HCT116 (cell line): ENCODE data around the gene ACSL5. TPM values are rescaled to one million over a fixed set of nuclear protein-coding genes. Genes with fewer than 3 reads are reported as not detected.

Experiments used
- ATAC-seq: fragments of 200-7000 bp; cut with Tn5 transposase; 2 replicates; pipeline ENCODE4 v1.9.1; 2020; ENCODE audit warnings: mild to moderate bottlenecking, moderate library complexity
- BruUV-seq: library from RNA; stranded (reverse); fragments of 400-500 nt; replicated peaks from 2 replicates; lab custom pipeline; 2021; lab: Mats Ljungman, UMichigan
- CTCF ChIA-PET: fragments of 300-600 bp; sonication (Branson Sonifier 250); formaldehyde crosslinking; loops from one replicate; lab custom pipeline; 2021; ENCODE audit warnings: antibody characterized with exemption; lab: Charles Lee
- POLR2A ChIA-PET: fragments of 300-600, 350-600 bp; sonication (Branson Sonifier 250); formaldehyde crosslinking; loops from one replicate; lab custom pipeline; 2021; ENCODE audit warnings: antibody characterized with exemption; lab: Charles Lee
- RAD21 ChIA-PET, 2 experiments: fragments of 300-600 bp; sonication (Branson Sonifier 250); formaldehyde crosslinking; loops; one replicate each; lab custom pipeline; 2023; ENCODE audit warnings: low total read pairs in 2 of 2; ENCODE audit not compliant: uncharacterized antibody in 2 of 2, unreplicated experiment in 2 of 2, low non-redundant PET in 1 of 2; lab: Charles Lee
- DNase-seq: peaks from one replicate; pipeline ENCODE4 v3.0.0-alpha.2; 2010; ENCODE audit warnings: low read depth, low spot score
- H2AFZ ChIP-seq: fragments of 200-600 bp; shearing (Covaris generic), sonication (generic); 2 replicates; pipeline ENCODE4 v1.6.1; 2017; ENCODE audit warnings: low read depth, mixed run types, mixed read lengths, antibody characterized with exemption, low read length; ENCODE audit not compliant: poor library complexity, severe bottlenecking
- H3K27ac ChIP-seq: 2 replicates; pipeline ENCODE4 v1.5.1; 2012; ENCODE audit warnings: low read depth, low read length
- H3K27me3 ChIP-seq: fragments of 200-600 bp; sonication (generic); 2 replicates; pipeline ENCODE4 v1.6.1; 2016; ENCODE audit warnings: mixed run types, low read length, mixed read lengths; ENCODE audit not compliant: insufficient read depth
- H3K36me3 ChIP-seq, 2 experiments: fragments of 200-500 bp in 1 of 2; fragments of 200-600 bp in 1 of 2; sonication (Bioruptor generic) in 1 of 2; sonication (generic) in 1 of 2; 2 replicates each; pipeline versions ENCODE4 v1.5.1 to v1.6.1; 2014 to 2016; ENCODE audit warnings: low read length in 2 of 2, inconsistent platforms in 1 of 2, mixed read lengths in 1 of 2, mixed run types in 1 of 2; ENCODE audit not compliant: insufficient read depth in 2 of 2, control insufficient read depth in 1 of 2
- H3K4me1 ChIP-seq, 2 experiments: fragments of 200-600 bp in 1 of 2; sonication (generic) in 1 of 2; 2 replicates each; pipeline versions ENCODE4 v1.5.1 to v1.6.1; 2012 to 2017; ENCODE audit warnings: low read length in 2 of 2, inconsistent platforms in 1 of 2, mild to moderate bottlenecking in 1 of 2, mixed read lengths in 1 of 2, mixed run types in 1 of 2, moderate library complexity in 1 of 2; ENCODE audit not compliant: insufficient read depth in 2 of 2, control insufficient read depth in 1 of 2
- H3K4me2 ChIP-seq: fragments of 200-600 bp; sonication (generic); 2 replicates; pipeline ENCODE4 v1.6.1; 2017; ENCODE audit warnings: mixed run types, low read length, mixed read lengths
- H3K4me3 ChIP-seq, 2 experiments: fragments of 200-600 bp in 1 of 2; sonication (generic) in 1 of 2; replicated peaks in 1 of 2; 2 replicates each; pipeline ENCODE4 v1.5.1; 2011 to 2016; ENCODE audit warnings: low read length in 2 of 2, control low read depth in 1 of 2, low read depth in 1 of 2, mild to moderate bottlenecking in 1 of 2, mixed read lengths in 1 of 2, mixed run types in 1 of 2
- H3K79me2 ChIP-seq: fragments of 200-600 bp; sonication (generic); 2 replicates; pipeline ENCODE4 v1.6.1; 2017; ENCODE audit warnings: mild to moderate bottlenecking, mixed run types, low read length, moderate library complexity, mixed read lengths; ENCODE audit not compliant: insufficient read depth
- H3K9ac ChIP-seq: fragments of 200-600 bp; sonication (generic); 2 replicates; pipeline ENCODE4 v1.6.1; 2016; ENCODE audit warnings: low read length, mixed read lengths
- H3K9me2 ChIP-seq: fragments of 200-600 bp; sonication (generic), shearing (Covaris generic); 2 replicates; pipeline ENCODE4 v1.6.1; 2017; ENCODE audit warnings: mixed run types, mild to moderate bottlenecking, moderate library complexity; ENCODE audit not compliant: insufficient read depth
- H3K9me3 ChIP-seq, 2 experiments: fragments of 200-500 bp in 1 of 2; fragments of 200-600 bp in 1 of 2; sonication (Bioruptor generic) in 1 of 2; sonication (generic) in 1 of 2; 2 replicates each; pipeline ENCODE4 v1.6.1; 2014 to 2017; ENCODE audit warnings: low read length in 2 of 2, mixed read lengths in 2 of 2, inconsistent platforms in 1 of 2, low read depth in 1 of 2, mild to moderate bottlenecking in 1 of 2, mixed run types in 1 of 2, moderate library complexity in 1 of 2; ENCODE audit not compliant: control insufficient read depth in 1 of 2, insufficient read depth in 1 of 2
- H4K20me1 ChIP-seq: fragments of 200-600 bp; sonication (generic), shearing (Covaris generic); 2 replicates; pipeline ENCODE4 v1.6.1; 2017; ENCODE audit warnings: mixed run types, mild to moderate bottlenecking, moderate library complexity; ENCODE audit not compliant: insufficient read depth
- CBX3 ChIP-seq: IDR thresholded peaks from 2 replicates; pipeline ENCODE4 v1.6.1; 2012; ENCODE audit warnings: low read depth
- EZH2 ChIP-seq: fragments of 200-600 bp; sonication (generic); IDR thresholded peaks from 2 replicates; pipeline ENCODE4 v1.6.1; 2017; ENCODE audit warnings: antibody characterized with exemption, mixed run types
- POLR2AphosphoS5 ChIP-seq: IDR thresholded peaks from 2 replicates; pipeline ENCODE4 v1.6.1; 2011; ENCODE audit warnings: mild to moderate bottlenecking, low read depth, low read length, moderate library complexity
- SIN3A ChIP-seq: IDR thresholded peaks from 2 replicates; pipeline ENCODE4 v1.6.1; 2012; ENCODE audit warnings: low read depth
- intact Hi-C: fragments of 100-400 bp; cut with micrococcal nuclease; formaldehyde crosslinking; loops from 2 replicates; pipeline ENCODE4 v1.10.0; 2022
- total RNA-seq: library from RNA; stranded (reverse); gene quantifications from one replicate; pipeline ENCODE4 v1.2.1, GENCODE V29; 2021; ENCODE audit not compliant: unreplicated experiment
- TF ChIP-seq, protein P1 (sequence below): IDR thresholded peaks from 2 replicates; pipeline ENCODE4 v1.6.1; 2011; ENCODE audit warnings: mild to moderate bottlenecking, low read length, moderate library complexity; ENCODE audit not compliant: insufficient replicate concordance; ENCODE audit errors: extremely low read depth

Gene ACSL5
- total RNA-seq, 1 experiment from 2014 or later: 195 TPM

DNA sequence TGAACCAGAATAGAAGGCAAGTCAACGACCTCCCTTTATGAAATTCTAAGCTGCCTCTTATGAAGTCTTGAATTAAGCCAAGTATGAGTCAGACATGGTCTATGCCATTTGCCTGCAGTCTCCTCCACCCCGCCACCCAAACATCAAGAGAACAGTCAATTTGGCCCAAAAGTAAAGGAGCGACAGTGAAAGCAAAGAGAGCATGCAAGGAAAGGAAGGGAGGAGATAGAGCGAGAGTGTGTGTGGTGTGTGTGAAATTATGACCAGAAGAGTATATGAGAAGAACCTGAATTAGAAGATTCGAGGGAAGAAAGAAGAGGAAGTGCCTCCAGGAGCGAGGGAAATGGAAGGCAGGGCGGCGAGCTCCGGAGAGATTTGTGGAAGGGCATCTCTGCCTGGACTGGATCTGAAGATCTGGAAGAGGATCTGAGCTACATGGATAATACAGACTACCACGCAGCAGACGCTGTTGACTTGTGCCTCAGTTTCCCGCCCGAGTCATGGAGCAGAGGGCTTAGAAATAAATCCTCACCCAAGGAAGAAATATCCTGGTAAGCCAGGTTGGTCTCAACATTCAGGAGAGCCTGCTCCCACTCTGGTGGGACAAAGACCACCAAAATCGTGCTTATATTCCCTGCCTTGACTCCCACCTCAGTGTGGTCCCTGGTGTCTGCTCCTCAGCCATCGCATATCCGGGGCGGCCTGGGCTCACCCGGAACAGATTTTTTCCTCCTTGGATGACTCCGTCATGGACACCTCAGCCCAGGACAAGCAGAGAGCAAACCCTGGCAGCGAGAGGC is 72.3 kb downstream of the ACSL5 start:
- H3K79me2 ChIP-seq: peaks cover 96% of the 10 kb centered on the region
- H3K36me3 ChIP-seq: peaks cover 38 to 44% of the 10 kb centered on the region in 2 experiments
- TF ChIP-seq EZH2 (no peak), CBX3 (no peak), SIN3A (no peak), POLR2AphosphoS5 (no peak)
- TF ChIP-seq, protein P1, sequence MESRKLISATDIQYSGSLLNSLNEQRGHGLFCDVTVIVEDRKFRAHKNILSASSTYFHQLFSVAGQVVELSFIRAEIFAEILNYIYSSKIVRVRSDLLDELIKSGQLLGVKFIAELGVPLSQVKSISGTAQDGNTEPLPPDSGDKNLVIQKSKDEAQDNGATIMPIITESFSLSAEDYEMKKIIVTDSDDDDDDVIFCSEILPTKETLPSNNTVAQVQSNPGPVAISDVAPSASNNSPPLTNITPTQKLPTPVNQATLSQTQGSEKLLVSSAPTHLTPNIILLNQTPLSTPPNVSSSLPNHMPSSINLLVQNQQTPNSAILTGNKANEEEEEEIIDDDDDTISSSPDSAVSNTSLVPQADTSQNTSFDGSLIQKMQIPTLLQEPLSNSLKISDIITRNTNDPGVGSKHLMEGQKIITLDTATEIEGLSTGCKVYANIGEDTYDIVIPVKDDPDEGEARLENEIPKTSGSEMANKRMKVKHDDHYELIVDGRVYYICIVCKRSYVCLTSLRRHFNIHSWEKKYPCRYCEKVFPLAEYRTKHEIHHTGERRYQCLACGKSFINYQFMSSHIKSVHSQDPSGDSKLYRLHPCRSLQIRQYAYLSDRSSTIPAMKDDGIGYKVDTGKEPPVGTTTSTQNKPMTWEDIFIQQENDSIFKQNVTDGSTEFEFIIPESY: no peak

More for the DNA sequence above, 72.3 kb downstream of the ACSL5 start:
- Histone ChIP-seq H3K27ac (peak overlapping the region; percentile 83), H4K20me1 (no peaks in the 10 kb centered on the region), H3K9me2 (no peaks in the 10 kb centered on the region), H3K4me2 (peak overlapping the region; percentile 86), H3K4me3 (peak overlapping the region; percentile 85 to 94), H3K4me1 (peaks cover 16 to 24% of the 10 kb centered on the region in 2 experiments), H3K27me3 (no peaks in the 10 kb centered on the region), H3K9ac (peak overlapping the region; percentile 94), H2AFZ (no peak overlapping the region), H3K9me3 (no peaks in the 10 kb centered on the region)
- ChIA-PET POLR2A (no interaction called here), CTCF (interaction anchor here (1.7 to 1.8 kb wide), 2 partner anchors 11 to 25 kb away, joined by 7 to 11 read pairs; no protein-coding TSS in a partner anchor), RAD21 (no interaction called here)
- ATAC-seq (peak; percentile 3; the same call in 1 of the 2 replicates), DNase-seq (no peak)
- intact Hi-C loops: loop anchor here (10.0 kb wide), 1 partner anchor 939 kb away; no protein-coding TSS in a partner anchor
- BruUV-seq: TSS peak; percentile 42
